IPS DF 19.7 (cell line): ENCODE data around the gene ZDHHC19.
"Not testable (repeated sequence)": the region's sequence is repeated elsewhere in the genome, so short reads cannot be mapped to it uniquely, and the experiment has no call there.

Source experiments
- DNase-seq: peaks from one replicate; pipeline ENCODE4 v3.0.0-alpha.2; 2013; ENCODE audit warnings: low read depth, low spot score

Gene ZDHHC19, protein sequence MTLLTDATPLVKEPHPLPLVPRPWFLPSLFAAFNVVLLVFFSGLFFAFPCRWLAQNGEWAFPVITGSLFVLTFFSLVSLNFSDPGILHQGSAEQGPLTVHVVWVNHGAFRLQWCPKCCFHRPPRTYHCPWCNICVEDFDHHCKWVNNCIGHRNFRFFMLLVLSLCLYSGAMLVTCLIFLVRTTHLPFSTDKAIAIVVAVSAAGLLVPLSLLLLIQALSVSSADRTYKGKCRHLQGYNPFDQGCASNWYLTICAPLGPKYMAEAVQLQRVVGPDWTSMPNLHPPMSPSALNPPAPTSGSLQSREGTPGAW

DNA sequence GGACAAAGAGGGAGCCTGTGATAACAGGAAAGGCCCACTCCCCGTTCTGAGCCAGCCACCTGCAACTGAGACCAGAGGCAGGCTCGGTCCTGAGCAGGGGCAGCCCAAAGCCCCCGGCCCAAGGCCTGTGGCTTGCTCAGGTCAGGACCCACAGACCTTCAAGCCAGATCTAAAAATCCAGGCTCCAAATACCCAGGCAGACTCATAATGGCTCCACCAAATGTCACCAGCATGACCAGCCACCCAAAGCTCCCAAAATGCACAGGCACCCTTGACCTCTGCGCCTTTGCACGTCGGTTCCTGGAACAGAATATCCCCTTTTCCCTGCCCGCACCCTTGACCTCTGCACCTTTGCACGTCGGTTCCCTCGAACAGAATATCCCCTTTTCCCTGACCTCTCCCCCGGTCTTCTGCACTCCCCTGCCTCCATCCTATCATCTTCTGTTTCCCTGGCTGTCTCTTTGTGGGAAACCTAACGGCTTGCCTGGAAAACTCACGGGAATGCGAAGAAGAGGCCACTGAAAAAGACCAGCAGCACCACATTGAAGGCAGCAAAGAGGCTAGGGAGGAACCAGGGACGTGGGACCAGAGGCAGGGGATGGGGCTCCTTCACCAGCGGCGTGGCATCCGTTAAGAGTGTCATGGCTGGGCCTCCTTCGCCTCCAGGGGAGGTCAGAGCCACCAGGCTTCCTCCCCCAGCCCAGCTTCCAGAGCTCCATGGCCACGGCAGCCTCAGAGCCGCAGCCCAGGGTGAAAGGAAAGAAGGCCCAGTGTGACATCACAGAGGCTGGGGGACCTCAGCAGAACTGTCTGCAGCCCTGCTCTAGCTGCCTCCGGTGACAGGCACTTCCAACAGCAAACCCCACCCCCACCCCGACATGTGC lies at the start of gene ZDHHC19:
Gene ZDHHC19 (minus strand): TSS at position 728 of the 884 bp plus-strand sequence. CDS start 85 bp downstream, at position 643.
- DNase-seq: no peak

DNA sequence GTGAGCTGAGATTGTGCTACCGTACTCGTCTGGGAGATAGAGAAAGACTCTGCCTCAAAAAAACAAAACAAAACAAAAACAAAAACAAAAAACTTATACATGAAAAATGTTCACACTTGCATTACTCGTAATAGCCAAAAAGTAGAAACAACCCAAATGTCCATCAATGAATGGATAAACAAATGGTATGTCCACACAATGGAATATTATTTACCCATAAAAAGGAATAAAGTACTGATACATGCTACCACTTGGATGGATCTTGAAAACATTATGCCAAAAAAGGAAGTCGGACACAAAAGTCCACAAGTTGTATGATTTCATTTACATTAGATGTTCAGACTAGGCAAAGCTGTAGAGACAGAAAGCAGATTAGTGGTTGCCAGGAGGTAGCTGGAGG lies 49.6 kb upstream of the ZDHHC19 start:
- DNase-seq: no peak

DNA sequence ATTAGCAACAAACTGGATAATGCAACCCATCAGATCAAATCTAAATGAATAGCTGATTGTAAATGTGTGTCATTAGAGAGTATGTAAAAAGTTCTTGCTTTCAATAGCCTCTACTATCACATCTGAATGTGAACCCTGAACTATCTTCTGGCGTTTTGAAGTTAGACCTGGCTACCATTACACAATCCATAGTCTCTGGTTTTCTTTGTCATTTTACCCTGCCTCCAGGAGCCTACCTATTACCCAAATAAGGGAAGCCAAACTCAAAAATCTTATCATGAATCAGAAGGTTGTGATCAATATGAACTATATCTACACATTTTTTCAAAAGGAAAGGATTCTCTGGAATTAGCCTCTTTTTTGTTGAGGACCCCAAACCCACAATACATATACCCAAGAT lies 44.6 kb upstream of the ZDHHC19 start:
- no peak for DNase-seq

DNA sequence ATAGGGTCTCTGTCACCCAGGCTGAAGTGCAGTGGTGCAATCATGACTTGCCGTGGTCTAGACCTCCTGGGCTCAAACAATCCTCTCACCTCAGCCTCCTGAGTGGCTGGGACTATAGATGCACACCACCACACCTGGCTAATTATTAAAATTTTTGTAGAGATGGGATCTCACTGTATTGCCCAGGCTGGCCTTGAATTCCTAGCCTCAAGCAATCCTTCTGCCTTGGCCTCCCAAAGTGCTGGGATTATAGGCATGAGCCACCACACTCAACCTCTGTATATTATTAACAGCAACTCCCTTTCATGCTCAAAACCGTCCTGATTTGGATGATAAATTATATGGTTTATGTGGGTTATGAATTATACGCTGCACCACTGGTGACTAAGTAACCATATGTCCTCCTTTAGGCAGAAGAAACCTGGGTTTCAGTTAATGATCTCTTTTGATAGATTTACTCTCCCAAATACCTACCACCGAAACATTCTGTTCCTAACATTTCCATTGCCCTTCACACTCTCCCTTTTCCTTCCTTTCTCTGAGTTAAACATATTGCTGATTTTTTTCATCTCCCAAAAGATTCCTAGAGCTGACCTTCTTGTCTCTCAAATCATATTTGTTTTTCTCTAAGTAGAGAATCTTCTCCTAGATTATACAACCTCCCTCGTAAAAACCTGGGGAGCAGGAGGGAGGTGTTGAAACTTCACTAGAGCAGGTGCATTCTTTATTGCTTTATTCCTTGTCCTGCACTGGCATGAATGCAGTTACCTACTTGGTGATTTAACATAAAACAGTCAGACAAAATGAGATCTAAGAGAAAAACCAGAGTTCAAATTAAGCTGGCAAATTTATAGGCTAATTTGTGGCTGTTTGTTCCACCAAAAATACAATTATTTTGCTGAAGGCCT lies 43.4 kb upstream of the ZDHHC19 start:
- DNase-seq: no peak

DNA sequence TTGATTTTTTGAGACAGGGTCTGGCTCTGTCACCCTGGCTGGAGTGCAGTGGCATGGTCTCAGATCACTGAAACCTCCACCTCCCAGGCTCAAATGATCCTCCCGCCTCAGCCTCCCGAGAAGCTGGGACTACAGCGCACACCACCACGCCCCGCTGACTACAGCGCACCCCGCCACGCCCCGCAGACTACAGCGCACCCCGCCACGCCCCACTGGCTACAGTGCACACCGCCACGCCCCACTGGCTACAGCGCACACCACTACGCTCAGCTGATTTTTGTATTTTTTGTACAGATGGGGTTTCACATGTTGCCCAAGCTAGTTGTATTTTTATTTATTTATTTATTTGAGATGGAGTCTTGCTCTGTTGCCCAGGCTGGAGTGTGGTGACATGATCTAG lies 40.7 kb upstream of the ZDHHC19 start:
- no peak for DNase-seq

DNA sequence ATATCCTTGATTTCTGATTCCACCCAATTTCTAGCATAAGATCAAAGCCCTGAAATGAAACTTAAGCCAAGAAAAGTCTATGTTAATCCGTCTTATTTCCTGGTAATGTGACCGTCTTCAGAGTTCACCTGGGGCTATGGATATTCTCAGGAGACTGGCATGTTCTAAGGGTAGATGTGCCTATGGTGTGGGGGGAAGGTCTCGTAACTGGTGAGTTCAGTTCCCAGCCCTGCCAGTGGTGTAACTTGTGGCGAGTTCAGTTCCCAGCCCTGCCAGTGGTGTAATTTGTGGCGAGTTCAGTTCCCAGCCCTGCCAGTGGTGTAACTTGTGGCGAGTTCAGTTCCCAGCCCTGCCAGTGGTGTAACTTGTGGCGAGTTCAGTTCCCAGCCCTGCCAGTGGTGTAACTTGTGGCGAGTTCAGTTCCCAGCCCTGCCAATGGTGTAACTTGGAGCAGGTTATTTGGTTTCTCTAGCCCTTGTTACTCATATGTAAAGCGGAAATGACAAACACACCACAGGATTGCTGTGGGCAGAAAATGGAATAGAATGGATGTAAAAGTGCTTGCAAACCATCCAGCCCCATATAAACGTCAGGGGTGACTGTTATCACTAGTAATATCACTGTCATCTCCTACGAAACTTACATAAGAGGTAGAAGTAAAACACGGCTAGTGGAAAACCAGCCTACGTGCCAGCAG lies 35.6 kb upstream of the ZDHHC19 start:
- no peak for DNase-seq

DNA sequence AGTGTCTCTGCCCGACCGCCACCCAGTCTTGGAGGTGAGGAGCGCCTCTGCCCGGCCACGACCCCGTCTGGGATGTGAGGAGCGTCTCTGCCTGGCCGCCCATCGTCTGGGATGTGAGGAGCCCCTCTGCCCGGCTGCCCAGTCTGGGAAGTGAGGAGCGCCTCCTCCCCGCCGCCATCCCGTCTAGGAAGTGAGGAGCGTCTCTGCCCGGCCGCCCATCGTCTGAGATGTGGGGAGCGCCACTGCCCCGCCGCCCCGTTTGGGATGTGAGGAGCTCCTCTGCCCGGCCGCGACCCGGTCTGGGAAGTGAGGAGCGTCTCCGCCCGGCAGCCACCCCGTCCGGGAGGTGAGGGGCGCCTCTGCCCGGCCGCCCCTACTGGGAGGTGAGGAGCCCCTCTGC lies 33.0 kb upstream of the ZDHHC19 start:
- DNase-seq: not testable (repeated sequence)

DNA sequence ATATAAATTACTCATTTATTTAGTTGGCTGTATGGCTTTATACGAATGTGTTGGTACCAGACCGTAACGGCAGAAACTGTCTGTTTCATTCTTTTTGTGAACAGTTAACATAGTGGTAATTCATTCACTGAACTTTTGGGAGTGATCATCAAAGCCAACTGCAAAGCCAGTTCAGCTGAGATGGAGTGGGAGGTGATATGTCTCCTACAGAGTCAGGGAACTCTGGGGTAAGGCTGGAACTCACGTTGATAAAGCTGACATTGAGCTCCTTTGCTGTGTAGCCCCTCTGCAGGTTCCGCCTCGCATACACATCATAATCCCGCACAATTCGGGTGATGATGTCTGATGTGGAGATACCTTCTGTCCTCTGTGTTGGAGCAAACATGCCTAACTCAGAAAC lies 30.5 kb upstream of the ZDHHC19 start:
- DNase-seq: no peak

DNA sequence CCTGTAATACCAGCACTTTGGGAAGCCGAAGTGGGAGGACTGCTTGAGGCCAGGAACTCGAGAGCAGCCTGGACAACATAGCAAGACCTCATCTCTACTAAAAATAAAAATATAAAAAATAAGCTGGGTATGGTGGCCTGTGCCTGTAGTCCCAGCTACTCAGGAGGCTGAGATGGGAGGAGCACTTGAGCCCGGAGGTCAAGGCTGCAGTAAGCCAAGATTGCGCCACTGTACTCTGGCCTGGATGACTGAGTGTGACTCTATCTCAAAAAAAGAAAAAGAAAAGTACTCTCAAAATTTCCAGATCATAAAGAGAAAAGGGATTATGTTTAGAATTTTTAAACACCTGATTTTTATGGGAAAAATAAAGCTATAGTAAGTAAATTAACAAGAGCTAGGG lies 29.2 kb upstream of the ZDHHC19 start:
- no peak for DNase-seq

DNA sequence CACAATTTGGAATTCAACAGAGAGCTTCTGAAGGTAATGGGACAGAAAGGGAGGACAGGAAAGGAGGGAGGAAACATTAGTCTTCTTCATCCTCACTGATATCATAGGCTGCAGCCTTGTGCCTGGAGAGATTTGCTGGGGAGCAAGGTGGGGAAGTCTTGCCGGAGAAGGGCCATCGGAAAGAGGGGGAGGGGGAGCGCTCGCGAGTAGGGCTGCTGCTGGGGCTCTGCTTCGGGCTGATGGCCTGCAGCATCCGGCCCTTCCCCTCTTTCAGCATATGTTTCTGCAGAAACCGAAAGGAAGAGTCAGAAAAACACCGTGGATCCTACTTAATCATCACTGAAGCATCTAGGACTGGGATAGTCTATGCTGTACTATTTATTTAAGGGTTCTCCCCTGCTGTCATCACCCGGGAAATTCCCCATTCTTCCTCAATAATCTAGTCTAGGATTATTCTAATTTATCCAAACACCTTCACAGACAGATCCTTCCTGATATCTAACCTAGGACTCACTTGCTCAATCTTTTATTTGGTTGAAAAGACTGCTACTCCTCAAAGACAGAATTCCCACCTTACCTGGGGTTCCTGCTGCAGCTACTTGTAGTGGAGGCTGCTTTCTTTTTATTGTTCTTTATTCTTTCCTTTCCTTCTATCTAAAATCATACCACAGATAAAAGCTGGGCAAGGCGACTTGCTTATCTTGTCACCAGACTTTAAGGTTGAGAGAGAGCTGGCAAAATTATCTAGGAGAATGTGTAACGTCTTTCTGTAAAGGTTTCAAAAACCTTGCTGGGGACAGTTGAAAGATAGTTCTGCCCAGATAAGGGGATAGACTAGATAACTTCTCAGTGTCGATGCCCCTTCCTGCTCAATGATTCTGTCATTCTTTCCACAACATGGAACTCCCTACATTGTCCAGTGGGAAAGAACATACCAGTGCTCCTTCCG lies 27.7 kb upstream of the ZDHHC19 start:
- no peak for DNase-seq

DNA sequence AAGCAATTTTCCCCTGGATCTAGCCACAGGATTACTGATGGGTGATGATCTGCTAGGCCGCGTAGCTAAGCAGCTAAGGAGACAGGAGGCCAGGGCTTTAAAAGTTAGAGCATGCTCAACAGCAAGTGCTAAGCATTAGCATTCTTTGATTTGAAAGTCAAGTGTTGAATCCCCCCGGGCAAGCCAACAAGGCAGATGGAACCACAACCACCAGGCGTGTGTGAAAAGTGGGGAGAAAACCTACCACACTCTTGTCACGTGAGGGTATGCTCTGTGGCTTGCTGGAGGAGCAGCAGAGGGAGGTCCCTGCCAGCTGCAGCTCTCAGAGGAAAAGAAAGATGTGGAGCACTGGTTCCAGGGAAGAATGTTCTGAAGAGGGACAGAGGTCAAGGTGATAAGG lies 26.0 kb upstream of the ZDHHC19 start:
- no peak for DNase-seq

DNA sequence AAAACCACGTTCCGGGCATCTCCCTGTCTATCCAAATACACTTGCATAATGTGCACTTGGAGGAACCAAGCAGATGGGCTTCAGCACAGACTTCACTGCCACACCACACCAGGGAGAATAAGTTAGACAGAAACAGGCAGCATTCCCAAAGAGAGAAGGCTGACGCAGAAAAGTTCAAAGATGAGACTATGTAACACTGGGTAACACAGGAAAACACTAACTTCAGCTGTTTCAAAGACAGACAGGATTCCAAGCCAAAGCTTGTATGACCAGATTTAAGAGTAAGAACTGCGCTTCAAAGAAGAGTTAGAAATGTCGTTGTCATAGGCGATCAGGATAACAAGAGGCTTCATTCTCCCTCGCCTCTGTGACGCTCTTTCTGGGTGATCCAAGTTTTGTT lies 25.0 kb upstream of the ZDHHC19 start:
- DNase-seq: no peak

DNA sequence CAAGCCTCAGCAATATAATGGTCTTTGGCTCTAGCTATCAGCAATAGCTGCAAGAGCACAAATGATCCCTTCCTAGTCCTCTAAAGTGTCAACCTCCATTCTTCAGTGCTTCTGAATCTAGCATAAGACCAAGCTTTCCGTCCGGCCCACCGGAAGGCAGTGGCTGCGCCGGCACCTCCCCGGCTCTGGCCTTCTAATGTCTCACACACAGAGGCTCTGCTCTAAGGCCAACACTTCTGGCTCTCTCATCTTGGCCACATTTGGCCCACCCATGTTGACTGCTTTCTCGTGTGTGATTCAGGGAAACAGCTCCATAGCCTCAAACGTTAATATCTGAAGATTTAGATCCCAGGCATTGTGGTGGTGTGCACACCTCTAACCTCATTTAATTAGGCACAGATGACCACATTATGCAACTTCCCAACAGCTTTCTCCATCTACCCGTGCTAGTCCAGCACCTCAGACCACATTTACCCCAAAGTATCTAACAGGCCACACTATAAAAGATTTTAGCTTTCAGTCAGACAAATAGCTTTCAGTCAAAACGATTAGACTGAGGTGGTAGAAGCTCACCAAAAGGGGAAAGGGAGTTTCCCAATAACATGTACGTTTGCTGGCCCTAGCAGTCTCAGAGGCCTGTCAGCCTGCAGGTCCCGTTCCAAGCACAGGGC lies 24.4 kb upstream of the ZDHHC19 start:
- DNase-seq: no peak

DNA sequence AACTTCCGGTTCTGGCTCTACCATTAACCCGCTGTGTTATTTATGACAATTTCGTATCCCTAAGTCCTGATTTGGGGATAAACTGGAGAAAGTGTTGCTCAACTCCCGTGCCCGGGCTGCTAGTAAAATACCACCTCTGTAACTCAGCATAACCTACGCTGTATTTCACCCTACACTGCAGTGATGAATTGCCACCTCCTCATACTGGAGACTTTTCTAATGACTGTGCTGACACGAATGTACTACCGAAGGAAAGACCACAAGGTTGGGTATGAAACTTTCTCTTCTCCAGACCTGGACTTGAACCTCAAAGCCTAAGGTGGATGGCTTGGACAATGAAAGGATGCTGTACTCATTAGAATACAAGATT lies 21.7 kb upstream of the ZDHHC19 start:
- DNase-seq: no peak

DNA sequence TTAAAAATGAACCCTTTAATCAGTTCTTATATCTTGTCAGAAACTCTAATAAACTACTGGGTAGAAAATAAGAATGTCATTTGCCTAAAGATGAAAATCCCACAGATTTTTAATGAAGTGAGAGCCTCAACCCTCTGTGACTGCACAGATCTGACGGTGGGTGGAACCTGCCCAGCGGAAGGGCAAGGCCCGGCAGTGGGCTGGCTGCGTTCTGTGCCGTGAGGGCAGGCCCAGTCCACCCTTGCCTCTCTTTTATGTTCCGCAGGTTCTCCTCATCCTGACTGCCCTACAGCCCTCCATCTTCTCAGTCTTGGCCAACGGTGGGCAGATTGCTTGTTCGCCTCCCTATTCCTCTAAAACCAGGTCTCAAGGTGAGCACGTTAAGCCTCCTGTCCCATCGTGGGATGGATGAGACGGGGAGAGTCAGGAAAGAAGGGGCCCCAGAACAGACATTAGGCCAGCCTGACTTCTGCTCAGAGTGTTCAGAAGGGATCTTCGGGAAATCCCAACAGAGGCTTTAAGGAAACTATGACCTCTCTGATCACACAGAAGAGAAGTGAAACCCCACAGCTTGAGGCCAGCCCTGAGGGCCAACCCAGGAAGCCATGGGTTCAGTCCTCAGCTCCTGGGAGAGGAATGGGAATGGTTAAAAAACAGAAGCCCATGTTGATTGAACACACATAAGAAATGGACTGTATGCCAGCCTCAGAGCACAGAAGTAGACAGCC lies 21.1 kb upstream of the ZDHHC19 start:
- DNase-seq: no peak

DNA sequence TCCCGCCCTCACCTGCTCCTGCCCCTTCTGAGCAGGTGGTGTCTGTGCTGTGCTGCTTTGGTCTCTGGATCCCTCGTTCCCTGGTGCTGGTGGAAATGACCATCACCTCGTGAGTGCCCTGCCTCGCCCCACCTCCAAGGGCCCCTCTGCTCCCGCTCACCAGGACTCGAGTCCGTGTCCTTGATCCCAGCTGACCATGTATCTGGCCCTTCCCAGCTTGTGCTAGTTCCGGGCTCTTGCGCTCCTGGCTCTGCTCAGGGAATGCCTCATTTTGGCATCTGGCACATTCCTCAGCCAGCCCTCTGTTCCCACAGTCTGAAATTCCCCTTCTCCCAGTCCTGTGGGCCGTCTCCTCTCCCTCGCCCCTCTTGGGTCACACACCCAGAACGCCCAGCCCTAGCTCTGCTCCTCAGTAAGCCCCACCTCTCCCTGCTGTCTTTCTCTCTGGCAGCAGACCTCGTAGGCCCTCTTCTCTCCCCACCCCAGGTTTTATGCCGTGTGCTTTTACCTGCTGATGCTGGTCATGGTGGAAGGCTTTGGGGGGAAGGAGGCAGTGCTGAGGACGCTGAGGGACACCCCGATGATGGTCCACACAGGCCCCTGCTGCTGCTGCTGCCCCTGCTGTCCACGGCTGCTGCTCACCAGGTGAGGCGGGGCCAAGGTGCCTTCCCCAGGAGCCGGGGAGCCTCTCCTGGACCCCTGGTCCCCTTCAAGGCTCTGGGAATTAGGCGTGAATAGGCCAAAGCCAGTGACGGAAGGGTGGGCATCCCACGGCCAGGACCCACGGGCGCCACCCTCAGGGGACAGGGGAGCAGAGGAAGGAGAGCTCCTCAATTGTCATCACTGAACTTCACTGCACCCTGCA lies 16.7 kb upstream of the ZDHHC19 start:
- no peak for DNase-seq

DNA sequence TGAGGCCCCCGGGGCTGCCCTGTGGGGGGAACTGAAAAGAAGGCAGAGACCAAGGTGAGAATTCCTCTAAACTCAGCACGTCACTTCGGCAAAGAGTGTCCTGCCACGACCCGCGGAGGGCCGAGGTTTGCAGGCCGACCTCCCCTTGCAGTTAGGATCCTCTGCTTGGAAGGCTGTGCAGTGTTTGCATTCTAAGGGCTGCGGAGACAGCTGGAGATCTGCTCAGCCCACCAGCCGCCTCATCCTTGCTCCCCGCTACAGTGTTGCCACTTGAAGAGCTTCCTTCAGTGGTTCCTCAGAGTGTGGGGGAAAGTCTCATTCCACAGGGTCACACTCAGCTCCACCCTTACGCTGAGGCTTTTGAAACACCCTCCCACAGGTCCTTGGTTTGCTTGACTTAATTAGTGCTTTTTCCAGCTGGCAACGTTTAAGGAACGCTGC lies 15.9 kb upstream of the ZDHHC19 start:
- no peak for DNase-seq

DNA sequence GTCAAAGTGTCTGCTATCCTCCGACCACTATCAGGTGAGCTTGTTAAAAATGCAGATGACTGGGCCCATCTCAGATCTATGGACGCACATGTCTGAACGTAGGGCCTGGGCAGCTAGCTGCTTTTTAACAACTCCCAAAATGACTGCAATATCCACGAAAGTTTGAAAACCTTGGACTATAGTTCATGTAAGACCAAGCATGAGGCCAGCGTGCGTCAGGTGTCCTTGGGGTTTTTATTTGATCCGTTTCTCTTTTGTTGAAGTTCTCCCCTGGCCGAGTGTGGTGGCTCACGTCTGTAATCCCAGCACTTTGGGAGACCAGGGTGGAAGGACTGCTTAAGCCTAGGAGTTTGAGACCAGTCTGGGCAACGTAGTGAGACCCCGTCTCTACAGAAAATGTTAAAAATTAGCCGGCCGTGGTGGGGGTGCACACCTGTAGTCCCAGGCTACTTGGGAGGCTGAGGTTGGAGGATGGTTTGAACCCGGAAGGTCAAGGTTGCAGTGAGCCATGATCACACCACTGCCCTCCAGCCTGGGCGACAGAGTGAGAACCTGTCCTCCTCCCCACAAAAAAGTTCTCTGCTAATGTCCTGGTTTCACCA lies 14.7 kb upstream of the ZDHHC19 start:
- no peak for DNase-seq
